Loucy (cell line): ENCODE data around the gene TMEM169.

Experiments
- CTCF ChIP-seq: fragments of 200-600 bp; sonication (generic); conservative IDR thresholded peaks from 2 replicates; pipeline ENCODE4 v1.5.1; 2014; ENCODE audit warnings: mild to moderate bottlenecking, antibody characterized with exemption, low read length
- EZH2phosphoT487 ChIP-seq: fragments of 200-600 bp; IDR thresholded peaks from 2 replicates; pipeline ENCODE4 v1.6.1; 2018; ENCODE audit warnings: antibody characterized with exemption, mild to moderate bottlenecking, moderate library complexity, borderline replicate concordance

- TF ChIP-seq CTCF = no peak
- TF ChIP-seq EZH2phosphoT487 = no peak
These were observed 63.1 kb downstream of the TMEM169 start for GRCh38 chr2:216144857-216145256.
